Measurements from ENCODE around the gene NTMT1.

The NTMT1 gene

DNA sequence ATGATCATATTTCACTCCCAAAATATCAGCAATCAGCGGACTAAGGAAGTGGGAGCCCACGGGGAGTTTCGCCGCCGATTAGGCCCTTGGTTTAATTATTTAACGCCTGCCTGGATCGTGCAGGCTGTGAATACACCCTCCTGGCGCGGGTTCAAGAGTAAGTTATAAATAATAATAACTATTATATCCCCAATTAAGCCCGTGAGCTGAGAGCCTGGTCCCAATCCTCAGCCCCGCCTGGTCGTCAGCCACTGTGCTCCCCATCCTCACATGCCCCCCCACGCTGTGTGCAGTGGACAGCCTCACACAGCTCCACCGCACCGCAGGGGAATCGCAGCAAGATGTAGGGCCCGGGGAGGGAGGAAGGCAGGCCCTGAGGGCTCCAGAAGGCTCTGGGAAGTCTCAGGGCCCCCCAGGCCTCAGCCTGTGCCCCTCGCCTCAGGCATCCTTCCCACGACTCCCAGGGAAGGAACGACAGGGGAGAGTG is 28.6 kb downstream of the NTMT1 start:
- no peaks in the 10 kb centered on the region for H3K79me2 ChIP-seq (ENCODE audit: control insufficient read depth, insufficient read depth, low read length, poor library complexity)
- H4K8ac ChIP-seq (ENCODE audit: low read depth, low read length) = no peak overlapping the region
- no peaks in the 10 kb centered on the region for H3K36me3 ChIP-seq (ENCODE audit: control insufficient read depth in 1 of 2, insufficient read depth in 2 of 2, low read length in 2 of 2)
- H3K4me3 ChIP-seq (ENCODE audit: low read depth, low read length) = no peak overlapping the region
- H2BK5ac ChIP-seq (ENCODE audit: low read depth, low read length, poor library complexity) = no peak overlapping the region
- no peaks in the 10 kb centered on the region for H3K9me3 ChIP-seq (ENCODE audit: insufficient read depth, low read depth, low read length)
- H4K91ac ChIP-seq (ENCODE audit: low read depth, low read length) = no peak overlapping the region
- H3K23ac ChIP-seq (ENCODE audit: low read length) = no peak overlapping the region
- H2BK12ac ChIP-seq (ENCODE audit: low read length) = no peak overlapping the region
- H3K14ac ChIP-seq (ENCODE audit: low read length) = no peak overlapping the region
- H2BK120ac ChIP-seq (ENCODE audit: insufficient read depth, low read length, poor library complexity) = no peak overlapping the region
- H3K27ac ChIP-seq (ENCODE audit: low read depth, low read length) = no peak overlapping the region
- DNase-seq = no peak
- no CpG with 5 or more reads among the region's 20 CpGs for WGBS (ENCODE audit: extremely low coverage, insufficient coverage, insufficient read length)
- no peaks in the 10 kb centered on the region for H3K27me3 ChIP-seq (ENCODE audit: insufficient read depth, low read length)
- no peak overlapping the region for H2AFZ ChIP-seq (ENCODE audit: insufficient read depth, low read length, poor library complexity)
- H3K18ac ChIP-seq (ENCODE audit: low read length) = no peak overlapping the region
- no peak overlapping the region for H3K4ac ChIP-seq (ENCODE audit: low read depth, low read length)
- peak overlapping the region; percentile 75 for H3K9ac ChIP-seq (ENCODE audit: low read length)
- no peak overlapping the region for H4K12ac ChIP-seq (ENCODE audit: low read depth, low read length)
- no peak overlapping the region for H3K4me2 ChIP-seq (ENCODE audit: low read length)
- no peak overlapping the region for H2AK5ac ChIP-seq (ENCODE audit: low read length)
- H3K79me1 ChIP-seq (ENCODE audit: low read length) = no peaks in the 10 kb centered on the region
- no peaks in the 10 kb centered on the region for H3K4me1 ChIP-seq (ENCODE audit: control insufficient read depth in 1 of 2, insufficient read depth in 2 of 2, low read length in 2 of 2)

DNA sequence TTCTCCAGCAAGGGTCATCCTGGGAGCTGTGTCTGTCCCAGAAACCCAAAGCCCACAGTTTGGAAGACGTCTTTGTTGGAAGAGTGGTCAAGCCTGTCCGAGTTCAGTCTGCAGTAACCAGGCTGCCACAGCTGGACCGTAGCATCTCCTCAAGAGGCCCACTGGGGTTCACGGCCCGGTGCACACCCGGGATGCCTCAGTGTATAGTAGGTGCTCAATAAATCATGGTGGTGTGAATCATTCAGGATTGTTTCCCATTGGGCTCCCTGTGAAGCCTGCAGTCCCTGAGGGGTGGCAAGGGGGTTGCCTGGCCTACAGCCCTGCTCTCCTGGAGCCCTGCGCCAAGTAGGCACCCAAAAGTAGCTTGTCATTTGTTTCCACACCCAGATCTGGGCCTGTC is 29.2 kb downstream of the NTMT1 start:
- Histone ChIP-seq H4K12ac (ENCODE audit: low read depth, low read length) (no peak overlapping the region), H3K9ac (ENCODE audit: low read length) (no peak overlapping the region), H3K4me2 (ENCODE audit: low read length) (no peak overlapping the region), H2AK5ac (ENCODE audit: low read length) (no peak overlapping the region), H3K4me3 (ENCODE audit: low read depth, low read length) (no peak overlapping the region), H3K79me2 (ENCODE audit: control insufficient read depth, insufficient read depth, low read length, poor library complexity) (no peaks in the 10 kb centered on the region), H2BK12ac (ENCODE audit: low read length) (no peak overlapping the region), H2AFZ (ENCODE audit: insufficient read depth, low read length, poor library complexity) (no peak overlapping the region), H3K4ac (ENCODE audit: low read depth, low read length) (no peak overlapping the region), H3K27ac (ENCODE audit: low read depth, low read length) (no peak overlapping the region), H4K8ac (ENCODE audit: low read depth, low read length) (no peak overlapping the region), H3K4me1 (ENCODE audit: control insufficient read depth in 1 of 2, insufficient read depth in 2 of 2, low read length in 2 of 2) (no peaks in the 10 kb centered on the region), H3K18ac (ENCODE audit: low read length) (no peak overlapping the region), H2BK120ac (ENCODE audit: insufficient read depth, low read length, poor library complexity) (no peak overlapping the region), H3K36me3 (ENCODE audit: control insufficient read depth in 1 of 2, insufficient read depth in 2 of 2, low read length in 2 of 2) (no peaks in the 10 kb centered on the region), H2BK5ac (ENCODE audit: low read depth, low read length, poor library complexity) (no peak overlapping the region), H4K91ac (ENCODE audit: low read depth, low read length) (no peak overlapping the region), H3K79me1 (ENCODE audit: low read length) (no peaks in the 10 kb centered on the region), H3K9me3 (ENCODE audit: insufficient read depth, low read depth, low read length) (no peaks in the 10 kb centered on the region), H3K27me3 (ENCODE audit: insufficient read depth, low read length) (no peaks in the 10 kb centered on the region), H3K14ac (ENCODE audit: low read length) (no peak overlapping the region), H3K23ac (ENCODE audit: low read length) (no peak overlapping the region)
- WGBS (ENCODE audit: extremely low coverage, insufficient coverage, insufficient read length) = no CpG with 5 or more reads among the region's 7 CpGs
- DNase-seq = no peak

DNA sequence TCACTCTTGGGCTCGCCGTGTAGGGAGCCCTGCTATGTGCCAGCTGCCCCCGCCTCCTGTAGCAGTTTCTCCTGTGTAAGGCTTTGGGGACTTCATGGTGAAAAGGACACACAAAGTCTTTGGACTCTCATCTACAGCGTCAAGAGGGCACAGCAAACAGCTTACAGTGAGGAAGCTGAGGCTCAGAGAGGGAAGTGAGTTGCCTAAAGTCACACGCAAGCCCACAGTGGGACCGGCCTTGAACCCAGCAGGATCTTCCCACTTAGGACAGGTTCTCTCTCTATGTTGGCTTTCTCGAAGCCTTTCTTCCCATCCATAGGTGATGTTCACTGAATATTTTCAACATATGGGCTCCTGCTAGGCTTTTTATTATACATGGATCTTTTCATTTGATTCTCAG is 29.7 kb downstream of the NTMT1 start:
- H2BK12ac ChIP-seq (ENCODE audit: low read length) = no peak overlapping the region
- peak overlapping the region; percentile 12 for H3K4me3 ChIP-seq (ENCODE audit: low read depth, low read length)
- H3K36me3 ChIP-seq (ENCODE audit: control insufficient read depth in 1 of 2, insufficient read depth in 2 of 2, low read length in 2 of 2) = no peaks in the 10 kb centered on the region
- H3K79me2 ChIP-seq (ENCODE audit: control insufficient read depth, insufficient read depth, low read length, poor library complexity) = no peaks in the 10 kb centered on the region
- H3K4me2 ChIP-seq (ENCODE audit: low read length) = no peak overlapping the region
- H3K27me3 ChIP-seq (ENCODE audit: insufficient read depth, low read length) = no peaks in the 10 kb centered on the region
- no peaks in the 10 kb centered on the region for H3K79me1 ChIP-seq (ENCODE audit: low read length)
- H2AFZ ChIP-seq (ENCODE audit: insufficient read depth, low read length, poor library complexity) = no peak overlapping the region
- H4K8ac ChIP-seq (ENCODE audit: low read depth, low read length) = no peak overlapping the region
- DNase-seq = no peak
- no peak overlapping the region for H4K91ac ChIP-seq (ENCODE audit: low read depth, low read length)
- no peak overlapping the region for H3K14ac ChIP-seq (ENCODE audit: low read length)
- no peaks in the 10 kb centered on the region for H3K4me1 ChIP-seq (ENCODE audit: control insufficient read depth in 1 of 2, insufficient read depth in 2 of 2, low read length in 2 of 2)
- WGBS (ENCODE audit: extremely low coverage, insufficient coverage, insufficient read length) = no CpG with 5 or more reads among the region's 7 CpGs
- H4K12ac ChIP-seq (ENCODE audit: low read depth, low read length) = no peak overlapping the region
- H3K9me3 ChIP-seq (ENCODE audit: insufficient read depth, low read depth, low read length) = no peaks in the 10 kb centered on the region
- H3K23ac ChIP-seq (ENCODE audit: low read length) = no peak overlapping the region
- H2BK120ac ChIP-seq (ENCODE audit: insufficient read depth, low read length, poor library complexity) = no peak overlapping the region
- H2BK5ac ChIP-seq (ENCODE audit: low read depth, low read length, poor library complexity) = no peak overlapping the region
- no peak overlapping the region for H3K4ac ChIP-seq (ENCODE audit: low read depth, low read length)
- H3K18ac ChIP-seq (ENCODE audit: low read length) = no peak overlapping the region
- no peak overlapping the region for H2AK5ac ChIP-seq (ENCODE audit: low read length)
- H3K9ac ChIP-seq (ENCODE audit: low read length) = peak overlapping the region; percentile 17
- H3K27ac ChIP-seq (ENCODE audit: low read depth, low read length) = no peak overlapping the region

DNA sequence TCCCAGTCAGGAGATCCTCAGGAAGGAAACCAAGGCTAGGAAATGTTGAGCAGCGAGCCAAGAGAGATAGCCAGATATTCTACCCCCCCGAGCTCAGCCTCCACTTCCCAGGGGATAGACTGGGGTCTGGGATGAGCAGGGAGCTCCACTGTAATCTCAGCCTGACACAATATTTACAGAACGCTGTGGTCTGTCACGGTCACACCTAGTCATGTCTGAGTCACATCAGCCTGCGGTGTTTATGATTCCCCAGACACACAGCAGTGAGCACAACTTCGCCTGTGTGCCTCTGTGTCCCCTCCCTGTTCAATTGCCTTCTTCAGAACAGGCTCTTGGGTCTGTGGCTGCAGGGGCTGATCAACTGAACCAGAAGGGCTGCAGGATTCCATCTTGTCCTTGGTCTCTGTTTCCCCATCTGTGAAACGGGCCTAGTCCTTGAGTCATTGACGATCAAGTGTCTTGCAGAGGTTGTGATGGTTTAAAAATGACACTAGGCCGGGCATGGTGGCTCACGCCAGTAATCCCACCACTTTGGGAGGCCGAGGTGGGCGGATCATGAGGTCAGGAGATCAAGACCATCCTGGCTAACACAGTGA is 30.9 kb downstream of the NTMT1 start:
- no peak overlapping the region for H3K23ac ChIP-seq (ENCODE audit: low read length)
- H2AFZ ChIP-seq (ENCODE audit: insufficient read depth, low read length, poor library complexity) = no peak overlapping the region
- no peak overlapping the region for H3K14ac ChIP-seq (ENCODE audit: low read length)
- no peak overlapping the region for H3K4me2 ChIP-seq (ENCODE audit: low read length)
- H4K12ac ChIP-seq (ENCODE audit: low read depth, low read length) = no peak overlapping the region
- no peak overlapping the region for H2BK120ac ChIP-seq (ENCODE audit: insufficient read depth, low read length, poor library complexity)
- H3K27me3 ChIP-seq (ENCODE audit: insufficient read depth, low read length) = no peaks in the 10 kb centered on the region
- no peak overlapping the region for H2AK5ac ChIP-seq (ENCODE audit: low read length)
- H3K4me3 ChIP-seq (ENCODE audit: low read depth, low read length) = no peak overlapping the region
- H3K18ac ChIP-seq (ENCODE audit: low read length) = no peak overlapping the region
- DNase-seq = no peak
- no peaks in the 10 kb centered on the region for H3K79me1 ChIP-seq (ENCODE audit: low read length)
- H3K79me2 ChIP-seq (ENCODE audit: control insufficient read depth, insufficient read depth, low read length, poor library complexity) = no peaks in the 10 kb centered on the region
- no peak overlapping the region for H3K9ac ChIP-seq (ENCODE audit: low read length)
- WGBS (ENCODE audit: extremely low coverage, insufficient coverage, insufficient read length) = no CpG with 5 or more reads among the region's 12 CpGs
- no peaks in the 10 kb centered on the region for H3K36me3 ChIP-seq (ENCODE audit: control insufficient read depth in 1 of 2, insufficient read depth in 2 of 2, low read length in 2 of 2)
- no peak overlapping the region for H2BK12ac ChIP-seq (ENCODE audit: low read length)
- no peak overlapping the region for H3K27ac ChIP-seq (ENCODE audit: low read depth, low read length)
- H4K91ac ChIP-seq (ENCODE audit: low read depth, low read length) = no peak overlapping the region
- H3K4me1 ChIP-seq (ENCODE audit: control insufficient read depth in 1 of 2, insufficient read depth in 2 of 2, low read length in 2 of 2) = no peaks in the 10 kb centered on the region
- no peak overlapping the region for H2BK5ac ChIP-seq (ENCODE audit: low read depth, low read length, poor library complexity)
- no peak overlapping the region for H3K4ac ChIP-seq (ENCODE audit: low read depth, low read length)
- H4K8ac ChIP-seq (ENCODE audit: low read depth, low read length) = no peak overlapping the region
- no peaks in the 10 kb centered on the region for H3K9me3 ChIP-seq (ENCODE audit: insufficient read depth, low read depth, low read length)
